Stimulated activated CD8-positive, alpha-beta memory T cell treated with anti-CD3 and anti-CD28 coated beads, Interleukin-12 subunit alpha, Interleukin-12 subunit beta, amount 100 ng/mL, for 24 hours (primary cell): ENCODE measurements around the gene FBXW5.

Experiments used
- DNase-seq: peaks from one replicate; pipeline ENCODE4 v3.0.0-alpha.2; 2020; ENCODE audit errors: extremely low read depth

FBXW5 gene

DNA sequence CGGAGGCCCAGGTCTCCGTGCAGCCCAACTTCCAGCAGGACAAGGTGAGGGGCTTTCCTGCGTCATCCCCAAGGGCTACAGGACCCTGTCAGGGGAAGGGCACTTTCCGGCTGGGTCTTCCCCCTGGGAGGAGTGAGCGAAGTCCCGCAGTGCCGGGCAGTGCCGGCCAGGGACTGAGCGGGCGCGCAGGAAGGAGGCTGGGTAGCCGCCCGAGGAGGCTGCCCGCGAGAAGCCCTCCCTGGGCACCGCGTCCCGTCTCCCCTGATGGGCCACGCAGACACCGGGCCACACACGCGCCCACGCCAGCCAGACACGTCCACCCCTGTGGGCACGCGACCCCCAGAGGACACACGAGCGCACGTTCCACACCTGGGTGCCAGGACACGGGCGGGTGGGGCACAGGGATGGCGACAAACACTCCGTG, 33.1 kb upstream of the FBXW5 start:
- DNase-seq, result no peak

DNA sequence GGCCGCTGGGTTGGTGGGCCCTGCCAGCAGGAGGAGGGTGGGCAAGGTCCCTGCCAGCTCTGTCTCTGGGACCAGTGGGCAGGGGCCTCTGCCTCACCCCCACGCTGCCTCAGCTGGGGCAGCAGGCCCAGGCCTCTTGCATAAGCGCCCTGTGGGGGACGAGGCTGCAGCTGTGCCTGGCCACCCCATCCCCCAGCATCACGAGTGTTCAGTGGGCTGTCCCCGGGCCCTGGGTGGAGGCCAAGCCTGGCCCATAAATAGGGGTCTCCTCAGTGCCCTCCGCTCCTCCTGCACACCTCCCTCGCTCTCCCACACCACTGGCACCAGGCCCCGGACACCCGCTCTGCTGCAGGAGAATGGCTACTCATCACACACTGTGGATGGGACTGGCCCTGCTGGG, 32.7 kb upstream of the FBXW5 start, which contains the start of gene PTGDS:
Gene PTGDS, plus strand, starts transcription at position 282 of the 400 bp plus-strand sequence. Its CDS starts 75 bp downstream, at position 357.
- DNase-seq, result no peak

DNA sequence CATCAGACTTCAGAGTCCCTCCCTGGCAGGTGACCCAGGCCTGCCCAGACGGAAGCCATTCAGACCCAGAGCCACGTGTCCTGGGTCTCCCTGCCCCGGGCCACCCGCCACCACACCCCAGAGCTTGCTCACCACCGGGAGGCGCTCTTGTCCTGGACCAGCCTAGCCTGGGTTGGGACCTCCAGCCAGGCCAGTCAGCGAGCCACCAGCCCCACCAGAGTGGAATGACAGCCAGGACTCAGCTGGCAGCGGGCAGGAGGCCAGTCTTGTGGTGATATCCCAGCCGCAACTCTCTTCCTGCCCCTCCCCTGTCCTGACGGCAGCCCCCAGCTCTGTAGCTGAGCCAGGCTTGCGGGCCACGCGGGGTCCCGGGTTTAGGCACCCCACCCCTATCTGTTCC, 31.1 kb upstream of the FBXW5 start:
- no peak for DNase-seq

DNA sequence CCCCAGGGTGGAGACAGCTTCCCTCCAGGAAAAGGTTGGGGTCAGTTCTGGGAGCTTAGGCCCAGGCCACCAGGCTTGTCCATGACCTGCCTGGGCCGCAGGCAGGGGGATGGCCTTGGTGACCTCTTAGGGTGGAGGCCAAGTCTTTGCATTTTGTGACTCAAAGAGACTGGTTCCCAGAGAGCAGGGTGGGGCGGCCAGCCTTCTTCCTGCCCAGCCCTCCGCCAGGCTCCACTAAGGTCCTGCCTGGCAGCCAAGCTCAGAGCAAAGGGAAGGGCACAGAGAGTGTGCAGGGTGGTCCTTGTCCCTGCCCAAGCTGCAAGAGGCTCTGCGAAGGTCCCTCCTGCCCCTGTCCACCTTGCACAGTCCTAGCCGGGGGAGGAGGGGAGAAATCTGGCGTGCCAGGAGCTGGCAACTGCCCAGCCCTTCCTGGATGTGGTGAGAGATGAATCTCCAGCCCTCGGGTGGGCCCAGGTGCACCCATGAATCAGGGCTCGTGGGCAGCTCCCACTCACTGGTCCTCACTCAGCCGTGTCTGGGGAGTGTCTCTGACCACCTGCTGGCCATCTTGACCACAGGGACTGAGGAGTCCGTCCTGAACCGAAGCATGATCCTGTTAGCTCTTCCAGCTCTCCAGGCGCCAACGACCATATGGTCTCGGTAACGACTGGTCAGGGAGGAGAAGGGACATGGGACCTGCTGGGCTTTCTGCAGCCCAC, 30.4 kb upstream of the FBXW5 start:
- DNase-seq, result no peak

DNA sequence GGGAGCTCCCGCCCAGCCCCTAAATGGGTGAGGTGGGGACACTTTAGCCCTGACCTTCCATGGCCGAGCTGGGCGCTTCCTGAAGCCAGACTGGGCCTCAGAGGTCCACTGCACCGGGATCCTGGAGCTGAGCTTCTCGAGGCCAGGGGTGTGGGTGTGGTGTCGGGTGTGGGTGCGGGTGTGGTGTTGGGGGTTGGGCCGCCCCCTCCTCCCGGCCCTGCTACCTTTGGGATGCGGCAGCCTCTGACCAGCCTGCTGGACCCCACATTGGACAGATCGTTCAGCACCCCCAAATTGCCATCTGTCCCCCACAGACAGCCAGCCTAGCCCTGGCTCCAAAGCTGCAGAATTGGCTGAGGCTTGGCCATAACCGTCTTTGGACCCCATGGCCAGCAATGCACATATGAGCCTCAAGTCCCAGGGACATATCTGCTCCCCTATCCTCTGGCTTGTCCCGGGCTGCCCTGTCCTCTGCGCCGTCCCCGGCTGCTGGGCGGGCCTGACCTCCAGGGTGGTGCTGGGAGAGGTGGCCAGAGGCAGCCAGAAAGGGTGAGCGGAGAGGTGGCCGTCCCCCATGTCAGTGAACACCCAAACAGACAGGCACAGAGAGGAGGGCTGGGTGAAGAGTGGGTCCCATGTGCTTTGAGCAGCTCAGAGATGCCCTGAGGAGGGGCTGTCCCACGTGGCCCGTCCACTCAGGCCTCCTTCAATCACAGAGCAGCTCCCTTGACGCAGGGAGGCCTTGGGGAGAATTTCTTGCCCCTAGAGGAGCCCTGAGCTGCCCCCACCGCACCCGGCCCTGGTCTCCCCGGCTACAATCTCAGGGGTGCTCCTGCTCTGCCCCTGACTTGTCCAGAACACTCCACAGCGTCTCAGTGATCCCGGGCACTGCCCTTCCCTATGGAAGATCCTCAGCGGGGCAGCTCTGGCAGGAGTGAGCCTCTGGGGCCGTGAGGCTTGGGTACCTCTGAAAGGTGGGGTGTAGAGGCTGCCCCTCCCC, 29.4 kb upstream of the FBXW5 start:
- DNase-seq, result no peak

DNA sequence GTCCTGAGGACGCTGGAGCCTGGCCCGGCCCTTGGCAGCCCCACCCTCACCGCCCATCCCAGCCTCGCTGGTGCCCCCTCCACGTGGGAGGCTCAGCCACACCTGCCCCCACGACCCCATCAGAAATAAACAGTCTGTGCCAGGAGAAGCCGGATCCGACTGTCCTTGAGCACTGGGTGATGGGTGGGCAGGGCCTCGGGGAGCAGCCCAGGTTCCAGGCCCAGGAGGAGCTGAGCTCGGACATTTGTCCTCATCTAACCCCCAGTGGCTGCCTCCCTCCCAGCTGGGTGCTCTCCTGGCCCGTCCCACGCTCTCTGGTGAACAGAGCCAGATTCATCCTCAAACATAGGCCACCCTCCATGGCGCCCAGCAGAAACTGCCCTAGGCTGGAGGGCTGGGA, 28.2 kb upstream of the FBXW5 start:
- no peak for DNase-seq

DNA sequence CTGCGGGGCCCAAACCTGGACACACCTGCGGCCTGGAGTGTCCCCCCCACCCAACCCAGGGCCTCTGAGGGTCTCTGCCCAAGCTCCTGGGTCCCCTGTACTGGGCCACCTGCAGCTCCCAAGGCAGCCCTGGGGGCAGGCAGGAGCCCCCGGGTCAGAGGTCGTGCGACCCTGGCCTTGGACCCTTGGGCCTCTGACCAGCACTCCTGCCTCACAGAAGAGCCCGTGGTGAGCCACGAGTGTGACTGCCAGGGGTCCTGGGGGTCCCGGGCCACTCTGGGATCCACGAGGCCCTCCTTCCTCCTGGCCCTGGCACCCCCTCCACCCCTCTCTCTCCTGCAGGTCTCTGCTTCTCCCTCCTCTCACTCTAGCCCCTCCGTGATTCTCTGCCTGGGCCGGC, 27.8 kb upstream of the FBXW5 start:
- no peak for DNase-seq

DNA sequence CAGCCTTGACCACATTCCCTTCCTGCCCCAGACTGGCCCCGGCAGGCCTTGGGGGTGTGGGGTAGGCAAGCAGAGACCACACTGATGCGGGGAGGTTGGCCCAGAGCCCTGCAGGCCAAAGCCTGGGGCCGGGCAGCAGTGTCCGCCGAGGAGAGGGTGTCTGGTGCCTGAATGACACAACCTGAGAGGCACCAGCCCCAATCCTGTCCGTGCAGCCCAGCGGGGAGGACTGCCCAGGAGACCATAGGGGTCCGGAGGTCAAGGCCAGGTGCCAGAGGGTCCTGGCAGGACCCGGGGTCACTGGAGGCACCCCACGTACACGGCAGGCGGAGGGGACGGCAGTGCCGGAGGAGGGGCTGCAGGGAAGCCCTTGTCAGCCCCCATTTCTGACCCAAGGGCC, 27.2 kb upstream of the FBXW5 start:
- DNase-seq, result no peak

DNA sequence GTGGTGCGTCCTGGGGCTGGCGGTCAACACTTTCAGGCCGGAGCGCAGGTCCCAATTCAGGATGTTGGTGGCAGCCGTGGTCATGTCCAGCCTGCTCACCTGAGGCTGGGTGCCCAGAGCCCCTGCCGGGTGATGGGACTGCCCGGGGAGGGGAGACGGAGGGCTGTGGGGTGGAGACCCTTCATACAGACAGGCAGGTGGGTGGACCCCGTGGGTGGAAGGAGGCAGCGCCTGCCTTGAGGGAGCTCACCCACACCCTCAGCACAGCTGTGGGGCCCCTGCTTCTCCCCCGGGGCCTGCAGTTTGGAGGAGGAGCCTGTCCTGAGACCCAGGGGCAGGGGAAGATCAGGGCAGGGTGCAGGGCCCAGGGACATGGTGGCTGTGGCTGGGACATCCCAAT, 25.8 kb upstream of the FBXW5 start:
- DNase-seq, result no peak

DNA sequence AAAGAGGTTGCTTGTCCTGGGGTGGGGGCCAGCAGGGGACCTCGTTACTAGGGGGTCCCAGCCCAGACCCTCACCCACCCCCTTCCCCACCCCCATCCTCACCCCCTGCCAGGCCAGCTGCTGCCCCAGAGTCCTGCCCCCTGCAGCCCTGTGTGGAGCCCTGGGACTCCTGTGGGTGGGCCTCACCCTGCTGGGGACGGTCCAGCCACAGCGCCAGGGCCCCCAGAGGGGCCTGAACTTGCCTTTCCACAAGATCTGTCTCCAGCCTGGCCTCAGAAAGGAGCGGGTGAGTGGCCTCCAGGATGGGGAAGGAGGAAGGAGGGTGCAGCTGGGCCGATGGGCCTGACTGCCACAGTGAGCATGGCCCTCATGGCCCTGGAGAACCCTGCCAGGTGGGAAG, 25.2 kb upstream of the FBXW5 start:
- no peak for DNase-seq

DNA sequence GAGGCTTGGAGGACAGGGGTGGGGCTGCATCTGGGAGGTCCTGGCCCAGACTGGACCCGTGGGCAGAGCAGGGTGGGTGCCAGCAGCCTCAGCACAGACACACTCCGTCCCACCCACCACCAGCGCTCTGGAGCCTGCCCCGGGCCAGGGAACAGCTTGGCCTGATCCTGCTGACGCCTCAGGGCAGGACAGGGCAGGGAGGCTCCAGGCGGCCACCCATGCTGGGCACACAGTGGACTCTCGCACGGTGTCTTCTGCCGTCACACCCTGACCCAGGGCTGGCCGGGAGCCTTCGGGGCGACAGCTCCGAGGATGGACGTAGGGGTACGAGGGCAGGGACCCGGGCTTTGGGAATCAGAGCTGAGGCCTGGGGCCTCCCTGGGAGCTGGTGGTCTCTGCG, 24.6 kb upstream of the FBXW5 start:
- no peak for DNase-seq

DNA sequence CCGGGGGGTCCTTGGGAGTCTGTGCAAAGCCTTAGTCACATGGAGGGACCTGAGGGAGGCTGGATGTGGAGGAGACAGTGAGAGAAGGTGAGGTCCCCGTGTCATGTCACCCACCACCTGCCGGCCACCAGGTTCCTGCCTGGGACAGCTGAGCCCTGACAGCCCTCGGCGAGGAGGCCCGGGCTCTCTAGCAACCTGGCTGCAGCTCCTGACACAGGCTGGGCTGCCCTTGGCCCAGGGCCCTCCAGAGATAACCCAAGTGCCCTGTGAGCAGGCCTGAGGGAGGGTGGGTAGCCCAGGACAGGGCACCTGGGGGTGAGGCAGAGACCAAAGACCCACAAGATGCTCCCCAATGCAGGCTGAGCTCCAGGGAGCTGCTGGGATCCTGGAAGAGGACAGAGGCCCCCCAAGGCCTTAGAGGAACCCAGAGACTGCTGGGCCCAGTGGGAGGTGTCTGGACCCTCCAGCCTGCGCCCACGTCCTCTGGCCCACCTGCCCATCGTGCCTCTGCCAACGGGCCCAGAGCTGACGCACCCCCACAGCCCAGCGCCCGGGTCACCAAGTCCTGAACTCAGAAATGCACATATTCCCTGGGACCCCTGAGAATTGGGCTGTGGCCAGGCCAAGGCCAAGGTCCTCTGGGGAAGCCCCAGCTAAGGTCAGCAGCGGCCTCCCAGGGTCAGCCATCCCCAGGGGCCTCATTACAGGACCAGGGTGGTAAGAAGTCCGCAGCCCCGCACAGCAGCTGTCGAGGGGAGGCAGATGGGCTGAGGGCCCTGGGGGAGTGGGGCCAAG, 24.0 kb upstream of the FBXW5 start:
- no peak for DNase-seq

DNA sequence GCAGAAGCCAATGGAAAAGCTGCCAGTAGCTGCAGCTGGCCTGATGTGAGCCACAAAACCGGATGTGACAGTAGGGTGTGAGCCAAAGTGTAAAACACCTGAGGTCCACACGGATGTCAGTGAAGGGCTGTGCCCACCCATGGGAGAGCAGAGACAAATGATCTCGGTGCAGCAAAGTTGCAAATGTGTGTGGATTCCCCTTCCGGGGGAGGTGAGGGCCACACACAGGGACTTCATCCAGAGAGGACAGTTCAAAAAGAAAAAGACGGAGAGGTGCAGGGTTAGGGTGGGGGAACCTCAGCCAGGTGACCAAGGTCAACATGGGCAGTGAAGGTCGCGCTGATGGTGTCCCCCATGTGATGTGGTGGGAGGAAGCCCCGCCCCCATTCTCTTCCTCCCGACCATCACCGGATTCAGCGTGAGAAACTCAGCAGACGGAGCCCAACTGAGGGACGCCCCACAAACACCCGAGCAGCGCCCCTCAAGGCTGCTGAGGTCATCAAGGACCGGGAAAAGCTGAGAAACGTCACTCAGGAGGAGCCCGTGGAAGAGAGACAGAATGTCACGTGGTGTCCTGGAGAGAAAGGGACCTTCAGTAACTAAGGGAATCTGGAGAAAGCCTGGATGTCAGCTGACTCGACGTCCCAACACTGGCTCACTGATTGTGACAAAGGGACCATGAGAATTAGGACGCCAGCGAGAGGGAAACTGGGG, 21.4 kb upstream of the FBXW5 start:
- no peak for DNase-seq

DNA sequence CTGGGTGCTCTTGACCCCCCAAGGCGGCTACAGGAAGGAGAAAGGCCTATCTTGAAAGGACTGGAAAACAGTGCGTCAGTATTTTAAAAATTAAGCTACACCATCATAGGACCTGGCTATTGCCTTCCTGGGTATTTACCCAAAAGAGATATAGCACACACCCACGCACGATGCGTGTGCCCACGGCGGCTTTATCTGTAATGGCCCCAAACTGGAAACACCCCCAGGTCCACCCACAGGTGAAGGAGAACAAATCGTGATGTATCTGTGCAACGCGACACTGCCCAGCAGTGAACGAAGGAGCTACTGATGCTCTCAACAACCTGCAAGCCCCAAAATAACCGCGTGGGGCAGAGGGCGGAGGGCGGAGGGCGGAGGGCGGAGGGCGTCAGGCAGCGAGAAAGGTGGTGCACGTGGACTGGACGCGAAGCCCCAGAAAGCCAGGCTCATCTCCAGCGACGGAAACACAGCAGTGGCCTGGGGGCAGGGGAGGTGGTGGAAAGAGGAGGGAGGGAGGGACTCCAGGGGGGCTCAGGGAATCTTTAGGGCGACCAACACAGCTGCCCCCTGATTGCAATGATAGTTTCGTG, 20.4 kb upstream of the FBXW5 start:
- DNase-seq, result no peak

DNA sequence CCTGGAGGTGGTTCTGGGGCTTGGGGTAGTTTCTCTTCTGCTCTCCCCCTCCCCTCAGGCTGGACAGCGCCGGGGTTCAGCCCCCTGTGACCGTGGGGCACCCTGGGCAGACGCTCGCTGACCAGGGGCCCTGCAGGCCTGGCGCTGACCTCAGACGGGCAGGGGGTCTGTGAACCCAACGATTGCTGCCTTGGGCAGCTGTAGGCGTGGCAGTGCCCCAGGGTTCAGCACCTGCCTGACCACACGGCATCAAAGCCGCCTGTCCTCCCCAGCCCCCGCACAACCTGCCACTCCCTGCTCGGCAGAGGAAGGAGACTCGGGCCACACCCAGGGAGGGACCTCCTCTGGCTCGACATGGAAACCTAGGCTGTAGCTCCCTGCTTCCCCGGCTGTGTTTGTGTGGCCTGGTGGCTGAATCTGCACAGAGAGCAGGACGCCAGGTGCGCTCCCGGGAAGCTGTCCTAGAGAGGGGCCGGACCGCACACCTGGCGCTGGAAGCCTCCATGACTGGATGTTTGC, 19.7 kb upstream of the FBXW5 start:
- no peak for DNase-seq

DNA sequence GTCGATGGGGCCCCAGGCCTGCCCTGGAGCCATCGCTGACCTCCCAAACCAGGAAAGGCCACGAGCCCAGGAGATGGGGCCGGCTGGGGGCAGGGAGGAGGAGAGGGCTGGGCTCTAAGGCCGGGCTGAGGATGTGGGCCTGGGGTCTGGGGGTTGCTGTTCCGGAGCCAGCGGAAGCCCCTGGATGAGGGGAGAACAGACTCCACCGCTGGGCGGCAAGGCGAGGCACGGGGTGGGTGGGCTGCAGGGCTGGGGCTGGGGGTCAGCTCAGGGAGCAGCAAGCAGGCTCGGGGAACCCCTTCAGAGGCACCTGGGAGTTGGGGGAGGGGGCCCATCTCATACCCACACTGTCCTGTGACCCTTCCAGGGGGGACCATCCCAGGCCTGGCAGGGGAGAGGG, 19.2 kb upstream of the FBXW5 start:
- no peak for DNase-seq

DNA sequence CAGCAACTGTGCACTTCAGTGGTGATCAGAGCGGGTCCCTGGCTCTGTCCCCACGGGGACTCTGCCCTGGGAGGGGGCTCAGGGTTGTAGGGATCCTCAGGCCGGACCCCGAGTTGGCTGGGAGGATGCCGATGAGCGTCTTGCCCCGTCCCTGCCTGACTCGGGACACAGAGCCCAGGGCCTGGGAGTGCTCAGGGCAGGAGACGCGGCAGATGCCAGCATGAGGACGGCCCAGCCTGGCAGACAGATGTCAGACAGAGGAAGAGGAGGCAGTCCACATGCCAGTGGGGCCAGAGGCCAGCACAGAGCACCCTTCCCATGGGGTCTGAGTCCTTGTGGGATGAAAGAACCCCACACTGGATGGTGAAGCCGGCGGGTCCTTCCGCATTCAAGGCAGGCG, 18.8 kb upstream of the FBXW5 start:
- DNase-seq, result no peak

DNA sequence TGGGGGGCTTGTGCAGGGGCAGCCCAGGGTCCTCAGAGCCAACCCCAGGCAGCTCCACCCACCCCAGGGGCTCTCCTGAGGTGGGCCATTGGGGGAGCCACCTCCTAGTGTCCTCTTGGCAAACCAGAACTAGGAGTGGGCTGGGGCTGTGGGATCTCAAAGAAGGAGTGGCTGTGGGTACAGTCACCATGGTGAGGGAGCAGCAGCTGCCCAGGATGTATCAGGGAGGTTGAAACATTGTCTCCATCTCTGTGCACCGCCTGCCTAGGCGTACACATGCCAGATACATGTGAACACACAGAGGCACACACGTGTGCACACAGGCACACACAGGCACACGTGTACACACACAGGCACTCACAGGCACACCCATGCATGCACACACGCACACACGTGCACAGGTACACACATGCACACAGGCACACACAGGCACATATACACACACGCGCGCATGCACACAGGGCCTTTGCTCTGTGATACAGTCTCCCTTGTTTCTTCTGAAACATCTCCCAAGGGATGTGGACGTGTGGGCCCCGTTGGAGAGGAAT, 18.2 kb upstream of the FBXW5 start:
- DNase-seq, result no peak

DNA sequence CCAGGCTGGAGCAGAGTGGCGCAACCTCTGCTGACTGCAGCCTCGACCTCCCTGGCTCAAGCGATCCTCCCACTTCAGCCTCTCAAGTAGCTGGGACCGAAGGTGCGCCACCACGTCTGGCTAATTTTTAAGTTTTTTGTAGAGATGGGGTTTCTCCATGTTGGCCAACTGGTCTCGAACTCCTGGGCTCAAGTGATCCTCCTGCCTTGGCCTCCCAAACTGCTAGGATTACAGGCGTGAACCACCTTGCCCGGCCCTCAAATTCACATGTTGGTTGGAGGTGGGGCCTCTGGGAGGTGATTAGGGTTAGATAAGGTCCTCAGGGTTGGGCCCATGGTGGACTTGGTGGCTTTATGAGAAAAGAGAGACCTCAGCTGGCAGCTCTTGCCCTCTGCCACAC, 17.6 kb upstream of the FBXW5 start:
- DNase-seq, result no peak

DNA sequence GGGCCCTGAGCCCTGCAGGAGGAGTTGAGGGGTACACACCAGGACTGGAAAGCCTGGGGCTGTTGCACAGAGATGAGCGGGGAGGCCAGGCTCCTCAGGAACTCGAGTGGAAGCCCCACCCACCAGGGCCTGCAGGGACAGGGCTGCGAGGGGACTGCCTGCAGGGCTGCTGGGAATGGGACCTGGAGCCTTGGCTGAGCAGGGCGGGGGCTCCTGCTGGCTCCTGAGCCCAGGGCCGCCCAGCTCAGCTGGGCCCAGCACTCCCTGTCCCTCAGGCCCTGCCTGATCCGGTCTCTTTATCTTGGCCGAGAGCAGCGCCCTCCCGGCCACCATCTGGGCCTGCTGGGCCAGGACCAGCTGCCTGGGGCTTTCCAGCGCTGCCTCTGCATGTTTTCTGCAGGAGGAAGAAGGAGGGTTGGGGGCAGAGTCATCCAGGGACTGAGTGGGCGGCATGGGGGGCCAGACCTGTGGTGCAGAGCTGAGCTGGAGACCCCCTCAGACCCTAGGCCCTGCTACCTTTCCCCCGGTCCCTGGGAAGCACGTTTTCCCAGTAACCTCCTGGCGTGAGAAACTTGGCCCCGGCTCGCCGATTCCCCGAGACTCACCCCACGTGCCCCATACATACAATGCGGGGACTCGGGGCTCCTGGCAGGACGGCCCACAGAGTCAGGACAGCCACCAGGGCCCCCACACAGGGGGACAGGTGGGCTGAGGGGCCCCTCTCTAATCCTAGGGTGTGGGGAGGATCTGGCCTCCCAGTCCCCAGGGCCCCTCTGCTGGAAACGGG, 16.9 kb upstream of the FBXW5 start:
- no peak for DNase-seq
